SK-N-MC (cell line): Measurements from ENCODE around the gene CCL26.
"Not testable (repeated sequence)": the region's sequence is repeated elsewhere in the genome, so short reads cannot be mapped to it uniquely, and the experiment has no call there.

Source experiments
- DNase-seq: peaks from one replicate; pipeline ENCODE4 v3.0.0-alpha.2; 2011; ENCODE audit warnings: low read depth, low spot score
- H3K27ac ChIP-seq: fragments of 200-600 bp; sonication (generic); 2 replicates; pipeline ENCODE4 v1.5.1; 2016; ENCODE audit warnings: mixed run types
- H3K36me3 ChIP-seq: fragments of 200-600 bp; sonication (generic); 2 replicates; pipeline ENCODE4 v1.6.1; 2017; ENCODE audit warnings: antibody characterized with exemption, low read length, mixed read lengths; ENCODE audit not compliant: insufficient read depth
- H3K4me3 ChIP-seq: fragments of 200-600 bp; sonication (generic); 2 replicates; pipeline ENCODE4 v1.5.1; 2016
- H3K9ac ChIP-seq: fragments of 200-600 bp; sonication (generic); 2 replicates; pipeline ENCODE4 v1.8.0; 2017; ENCODE audit warnings: mixed run types, mixed read lengths; ENCODE audit not compliant: insufficient read length
- H3K9me3 ChIP-seq: fragments of 200-600 bp; sonication (generic); 2 replicates; pipeline ENCODE4 v1.6.1; 2017; ENCODE audit warnings: low read depth, mild to moderate bottlenecking, antibody characterized with exemption, low read length, moderate library complexity, mixed read lengths
- EZH2 ChIP-seq: fragments of 200-600 bp; sonication (generic); IDR thresholded peaks from one replicate; pipeline ENCODE4 v1.6.1; 2017; ENCODE audit warnings: antibody characterized with exemption
- FOXP2 ChIP-seq: optimal IDR thresholded peaks from 2 replicates; pipeline ENCODE3; 2011; ENCODE audit warnings: mild to moderate bottlenecking, moderate library complexity; ENCODE audit not compliant: insufficient read depth; ENCODE audit errors: extremely low read length, control extremely low read depth
- POLR2AphosphoS5 ChIP-seq: IDR thresholded peaks from 2 replicates; pipeline ENCODE4 v1.6.1; 2012; ENCODE audit warnings: mild to moderate bottlenecking, low read depth, low read length, borderline replicate concordance

The CCL26 gene

GRCh38 chr7:75735581-75736350 lies 36.2 kb downstream of the CCL26 start:
- H3K36me3 ChIP-seq, result no peaks in the 10 kb centered on the region
- no peak overlapping the region for H3K27ac ChIP-seq

GRCh38 chr7:75734586-75735458 lies 37.2 kb downstream of the CCL26 start:
- no peak for DNase-seq
- Histone ChIP-seq H3K36me3 (no peaks in the 10 kb centered on the region), H3K9me3 (no peaks in the 10 kb centered on the region), H3K27ac (no peak overlapping the region), H3K4me3 (no peak overlapping the region), H3K9ac (no peak overlapping the region)
- TF ChIP-seq FOXP2, result no peak
- no peak for TF ChIP-seq POLR2AphosphoS5
- TF ChIP-seq EZH2, result no peak

More at GRCh38 chr7:75735581-75736350, 36.2 kb downstream of the CCL26 start:
- Histone ChIP-seq H3K9me3 (no peaks in the 10 kb centered on the region), H3K4me3 (no peak overlapping the region), H3K9ac (no peak overlapping the region)
- TF ChIP-seq EZH2 (no peak), POLR2AphosphoS5 (no peak), FOXP2 (no peak)
- DNase-seq, result no peak

DNA sequence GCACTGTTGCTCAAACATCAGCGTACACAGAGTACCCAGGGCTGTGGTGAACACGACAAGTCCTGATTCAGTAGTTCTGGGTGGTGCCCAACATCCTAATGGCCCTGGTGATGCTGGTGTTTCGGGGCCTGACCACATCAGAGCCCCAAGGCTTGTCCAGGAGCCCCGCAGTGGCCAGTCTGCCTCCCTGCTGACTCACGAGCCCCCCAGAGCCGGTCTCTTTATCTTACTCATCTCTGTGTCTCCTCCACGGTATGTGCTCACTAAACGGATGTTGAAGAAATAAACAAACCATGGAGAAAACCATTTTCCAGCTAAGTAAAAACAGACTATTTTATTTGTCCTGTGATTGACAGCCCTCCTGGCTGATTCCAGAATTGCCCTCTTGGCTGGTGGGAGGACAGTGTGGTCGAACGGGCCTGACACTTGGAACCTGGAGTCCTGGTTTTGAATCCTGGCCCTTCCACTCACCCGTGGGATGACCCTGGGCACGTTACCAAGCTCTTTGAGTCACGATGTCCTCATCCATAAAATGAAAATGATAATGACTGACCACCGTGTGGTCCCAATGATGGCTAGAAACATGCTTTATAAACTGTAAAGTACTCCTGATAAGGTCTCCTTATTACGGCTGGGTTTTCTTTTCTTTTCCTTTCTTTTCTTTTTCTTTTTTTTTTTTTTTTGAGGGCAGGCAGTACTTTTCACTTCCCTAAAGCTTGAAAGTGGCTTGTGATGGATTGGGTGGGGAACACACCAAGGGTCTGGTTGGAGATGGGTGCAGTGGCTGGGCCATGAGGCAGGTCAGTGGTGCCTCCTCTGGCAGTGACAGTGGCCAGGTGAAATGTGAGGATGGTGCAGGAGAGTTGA lies 39.0 kb downstream of the CCL26 start:
- Histone ChIP-seq H3K9me3 (no peaks in the 10 kb centered on the region), H3K9ac (no peak overlapping the region), H3K4me3 (no peak overlapping the region), H3K36me3 (no peaks in the 10 kb centered on the region), H3K27ac (no peak overlapping the region)
- no peak for DNase-seq
- no peak for TF ChIP-seq EZH2
- no peak for TF ChIP-seq FOXP2
- TF ChIP-seq POLR2AphosphoS5, result no peak

- Histone ChIP-seq H3K4me3 (no peak overlapping the region), H3K9me3 (no peaks in the 10 kb centered on the region), H3K27ac (no peak overlapping the region), H3K36me3 (no peaks in the 10 kb centered on the region), H3K9ac (no peak overlapping the region)
- DNase-seq, result no peak
- TF ChIP-seq FOXP2 (no peak), POLR2AphosphoS5 (no peak), EZH2 (no peak)
These were observed 39.9 kb downstream of the CCL26 start for GRCh38 chr7:75732016-75732521.

- no peak for DNase-seq
- no peak overlapping the region for H3K27ac ChIP-seq
- no peak for TF ChIP-seq EZH2
- TF ChIP-seq POLR2AphosphoS5, result no peak
- no peak for TF ChIP-seq FOXP2
- H3K4me3 ChIP-seq, result no peak overlapping the region
- H3K9me3 ChIP-seq, result no peaks in the 10 kb centered on the region
- no peak overlapping the region for H3K9ac ChIP-seq
- H3K36me3 ChIP-seq, result no peaks in the 10 kb centered on the region
These were observed 42.1 kb downstream of the CCL26 start for GRCh38 chr7:75729851-75730274.

- Histone ChIP-seq H3K9me3 (no peaks in the 10 kb centered on the region), H3K36me3 (no peaks in the 10 kb centered on the region), H3K4me3 (no peak overlapping the region), H3K9ac (no peak overlapping the region), H3K27ac (no peak overlapping the region)
- TF ChIP-seq EZH2 (no peak), FOXP2 (no peak), POLR2AphosphoS5 (no peak)
- DNase-seq, result no peak
These were observed 44.0 kb downstream of the CCL26 start for GRCh38 chr7:75727881-75728593.

DNA sequence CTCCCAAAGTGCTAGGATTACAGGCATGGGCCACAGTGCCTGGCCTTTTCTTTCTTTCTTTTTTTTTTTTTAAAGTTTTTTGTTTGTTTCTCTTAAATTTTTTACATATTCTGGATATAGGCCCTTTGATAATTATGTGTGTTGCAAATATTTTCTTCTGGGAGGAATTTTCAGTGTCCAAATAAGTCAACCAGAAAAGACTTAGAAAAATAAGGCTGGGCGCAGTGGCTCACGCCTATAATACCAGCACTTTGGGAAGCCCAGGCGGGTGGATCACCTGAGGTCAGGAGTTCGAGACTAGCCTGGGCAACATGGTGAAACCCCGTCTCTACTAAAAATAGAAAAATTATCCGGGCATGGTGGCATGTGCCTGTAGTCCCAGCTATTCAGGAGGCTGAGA lies 44.7 kb downstream of the CCL26 start:
- not testable (repeated sequence) for DNase-seq, H3K9me3 ChIP-seq, H3K4me3 ChIP-seq, H3K36me3 ChIP-seq, H3K27ac ChIP-seq, H3K9ac ChIP-seq

DNA sequence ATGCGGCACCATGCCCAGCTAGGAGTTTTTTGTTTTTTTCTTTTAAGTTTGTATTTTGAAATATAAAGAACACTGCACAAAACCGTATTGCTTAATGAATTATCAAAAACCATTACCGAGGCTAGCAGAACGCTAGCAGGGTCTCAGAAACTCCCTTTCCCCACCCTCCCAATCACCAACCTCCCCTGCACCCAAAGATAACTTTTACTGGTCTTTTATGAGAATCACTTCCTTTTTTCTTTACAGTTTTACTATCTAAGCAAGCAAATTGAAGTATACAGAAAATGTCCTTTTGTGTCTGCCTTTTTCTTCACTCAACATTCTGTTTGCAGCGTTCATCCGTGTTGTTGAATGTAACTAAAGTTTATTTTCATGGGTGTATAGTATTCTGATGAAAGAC lies 46.7 kb downstream of the CCL26 start:
- no peaks in the 10 kb centered on the region for H3K36me3 ChIP-seq
- H3K4me3 ChIP-seq, result no peak overlapping the region
- no peak overlapping the region for H3K9ac ChIP-seq
- no peak for DNase-seq
- no peaks in the 10 kb centered on the region for H3K9me3 ChIP-seq
- no peak overlapping the region for H3K27ac ChIP-seq
- TF ChIP-seq EZH2, result no peak
- no peak for TF ChIP-seq POLR2AphosphoS5
- no peak for TF ChIP-seq FOXP2
